GM18499 (cell line): ENCODE measurements around the gene IGLL5.
"Not testable (repeated sequence)": the region's sequence is repeated elsewhere in the genome, so short reads cannot be mapped to it uniquely, and the experiment has no call there.

Experiments used
- ATAC-seq: cut with Tn5 transposase; IDR thresholded peaks from one replicate; pipeline ENCODE4 v1.9.1; 2021; ENCODE audit warnings: moderate number of reproducible peaks; ENCODE audit not compliant: insufficient read depth, unreplicated experiment

Gene IGLL5

GRCh38 chr22:22912135-22912987, 24.7 kb downstream of the IGLL5 start:
- no peak for ATAC-seq

DNA sequence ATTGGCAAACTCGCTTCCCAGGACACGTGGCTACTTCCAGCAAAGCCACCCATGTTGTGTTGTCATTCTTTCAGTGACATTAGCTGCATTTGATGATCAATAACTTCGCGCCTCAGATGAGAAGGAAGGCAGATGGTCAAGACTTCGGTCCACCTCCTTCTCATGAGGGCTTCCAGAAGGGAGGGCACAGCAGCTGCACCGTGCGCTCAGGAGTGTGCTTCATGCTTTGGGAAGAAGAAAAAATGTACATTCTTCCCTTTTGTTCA, 25.3 kb downstream of the IGLL5 start:
- no peak for ATAC-seq

DNA sequence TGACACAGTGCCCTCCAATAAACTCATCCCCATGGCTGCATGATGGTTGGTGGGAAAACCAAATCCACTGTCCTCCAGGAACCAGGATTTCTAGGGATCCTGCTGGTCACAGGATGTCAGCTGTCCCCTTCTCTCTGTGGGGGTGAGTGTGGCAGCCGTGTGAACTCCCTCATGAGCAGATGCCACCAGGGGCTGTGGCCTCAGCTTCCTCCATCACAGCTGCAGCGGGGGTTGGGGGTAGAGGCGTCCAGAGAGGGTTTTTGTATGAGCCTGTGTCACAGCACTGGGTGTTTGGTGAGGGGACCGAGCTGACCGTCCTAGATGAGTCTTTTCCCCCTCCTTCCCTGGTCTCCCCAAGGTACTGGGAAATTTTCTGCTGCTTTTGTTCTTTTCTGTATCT, 26.4 kb downstream of the IGLL5 start:
- no peak for ATAC-seq

GRCh38 chr22:22914726-22915669, 27.4 kb downstream of the IGLL5 start:
- no peak for ATAC-seq

DNA sequence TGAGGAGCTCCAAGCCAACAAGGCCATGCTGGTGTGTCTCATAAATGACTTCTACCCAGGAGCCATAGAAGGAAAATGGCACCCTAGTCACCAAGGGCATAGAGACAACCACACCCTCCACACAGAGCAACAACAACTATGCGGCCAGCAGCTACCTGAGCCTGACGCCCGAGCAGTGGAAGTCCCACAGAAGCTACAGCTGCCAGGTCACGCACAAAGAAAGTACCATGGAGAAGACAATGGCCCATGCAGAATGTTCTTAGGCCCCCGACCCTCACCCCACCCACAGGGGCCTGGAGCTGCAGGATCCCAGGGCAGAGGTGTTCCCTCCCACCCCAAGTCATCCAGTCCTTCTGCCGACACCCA, 28.0 kb downstream of the IGLL5 start:
- no peak for ATAC-seq

GRCh38 chr22:22916215-22916951, 28.8 kb downstream of the IGLL5 start:
- ATAC-seq, result no peak

DNA sequence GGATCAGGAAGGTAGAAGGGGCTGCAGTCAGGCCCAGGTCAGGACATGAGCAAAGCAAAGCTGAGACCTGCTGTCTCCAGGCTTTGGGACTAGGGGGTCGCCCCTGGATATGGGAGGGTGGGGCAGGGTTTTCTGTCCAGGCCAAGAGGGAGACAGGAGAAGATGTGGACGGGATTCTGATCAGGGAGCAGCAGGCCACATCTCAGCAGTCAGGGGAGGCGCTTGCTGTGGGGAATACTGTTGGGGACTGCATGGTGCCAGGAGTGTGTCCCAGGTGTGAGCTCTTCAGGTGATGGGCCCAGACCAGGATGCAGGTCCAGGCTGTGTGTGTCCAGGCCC, 29.3 kb downstream of the IGLL5 start:
- no peak for ATAC-seq

- no peak for ATAC-seq
Measured at GRCh38 chr22:22917377-22917776, 29.8 kb downstream of the IGLL5 start.

- no peak for ATAC-seq
Measured at GRCh38 chr22:22918297-22918965, 30.8 kb downstream of the IGLL5 start.

- ATAC-seq, result no peak
Measured at GRCh38 chr22:22919041-22919440, 31.4 kb downstream of the IGLL5 start.

GRCh38 chr22:22920104-22920654, 32.6 kb downstream of the IGLL5 start:
- ATAC-seq, result no peak

GRCh38 chr22:22920910-22921550, 33.4 kb downstream of the IGLL5 start:
- no peak for ATAC-seq

GRCh38 chr22:22921575-22921974, 34.0 kb downstream of the IGLL5 start:
- ATAC-seq, result no peak

DNA sequence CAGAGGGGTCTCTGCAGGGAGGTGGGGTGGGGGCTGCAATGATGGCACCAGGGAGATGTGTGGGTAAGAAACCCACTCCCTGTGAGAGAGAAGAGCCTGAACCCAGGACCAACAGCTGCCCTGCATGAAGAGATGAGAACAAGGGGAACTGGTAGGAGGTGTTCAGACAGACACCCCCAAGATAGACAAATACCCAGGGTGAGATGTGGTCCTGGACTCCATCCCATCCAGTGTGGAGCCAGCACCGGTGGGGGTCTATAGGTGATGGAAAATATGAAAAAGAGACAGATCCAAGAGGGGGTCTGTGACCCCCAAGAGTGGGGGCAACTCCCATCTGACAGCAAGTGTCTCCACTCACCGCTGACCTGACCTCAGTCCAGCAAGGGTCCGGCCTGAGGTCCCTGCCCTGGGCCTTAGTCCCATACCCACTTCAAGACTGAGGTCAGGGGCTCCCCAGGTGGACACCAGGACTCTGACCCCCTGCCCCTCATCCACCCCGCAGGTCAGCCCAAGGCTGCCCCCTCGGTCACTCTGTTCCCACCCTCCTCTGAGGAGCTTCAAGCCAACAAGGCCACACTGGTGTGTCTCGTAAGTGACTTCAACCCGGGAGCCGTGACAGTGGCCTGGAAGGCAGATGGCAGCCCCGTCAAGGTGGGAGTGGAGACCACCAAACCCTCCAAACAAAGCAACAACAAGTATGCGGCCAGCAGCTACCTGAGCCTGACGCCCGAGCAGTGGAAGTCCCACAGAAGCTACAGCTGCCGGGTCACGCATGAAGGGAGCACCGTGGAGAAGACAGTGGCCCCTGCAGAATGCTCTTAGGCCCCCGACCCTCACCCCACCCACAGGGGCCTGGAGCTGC, 34.7 kb downstream of the IGLL5 start:
- not testable (repeated sequence) for ATAC-seq

- no peak for ATAC-seq
Measured at GRCh38 chr22:22922954-22923319, 35.3 kb downstream of the IGLL5 start.

GRCh38 chr22:22923379-22923778, 35.8 kb downstream of the IGLL5 start:
- no peak for ATAC-seq

DNA sequence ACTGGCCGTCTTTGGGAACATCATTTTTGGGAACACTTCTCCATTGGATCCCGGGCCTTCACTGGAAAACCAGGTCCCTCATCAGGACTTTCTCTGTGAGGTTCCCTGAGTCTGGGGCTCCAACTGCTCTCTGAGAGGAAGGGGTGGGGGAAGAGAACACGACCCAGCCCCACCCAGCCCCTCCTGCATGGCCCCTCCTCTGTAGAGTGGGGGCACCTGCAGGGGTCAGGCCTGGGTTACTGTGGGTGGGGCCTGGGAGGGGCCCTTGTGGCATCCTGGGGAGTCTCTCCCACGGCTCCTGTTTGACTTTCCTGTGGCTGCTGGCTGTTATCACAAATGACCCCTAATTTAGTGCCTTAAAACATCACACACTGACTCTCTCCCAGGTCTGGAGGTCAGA, 36.3 kb downstream of the IGLL5 start:
- no peak for ATAC-seq

DNA sequence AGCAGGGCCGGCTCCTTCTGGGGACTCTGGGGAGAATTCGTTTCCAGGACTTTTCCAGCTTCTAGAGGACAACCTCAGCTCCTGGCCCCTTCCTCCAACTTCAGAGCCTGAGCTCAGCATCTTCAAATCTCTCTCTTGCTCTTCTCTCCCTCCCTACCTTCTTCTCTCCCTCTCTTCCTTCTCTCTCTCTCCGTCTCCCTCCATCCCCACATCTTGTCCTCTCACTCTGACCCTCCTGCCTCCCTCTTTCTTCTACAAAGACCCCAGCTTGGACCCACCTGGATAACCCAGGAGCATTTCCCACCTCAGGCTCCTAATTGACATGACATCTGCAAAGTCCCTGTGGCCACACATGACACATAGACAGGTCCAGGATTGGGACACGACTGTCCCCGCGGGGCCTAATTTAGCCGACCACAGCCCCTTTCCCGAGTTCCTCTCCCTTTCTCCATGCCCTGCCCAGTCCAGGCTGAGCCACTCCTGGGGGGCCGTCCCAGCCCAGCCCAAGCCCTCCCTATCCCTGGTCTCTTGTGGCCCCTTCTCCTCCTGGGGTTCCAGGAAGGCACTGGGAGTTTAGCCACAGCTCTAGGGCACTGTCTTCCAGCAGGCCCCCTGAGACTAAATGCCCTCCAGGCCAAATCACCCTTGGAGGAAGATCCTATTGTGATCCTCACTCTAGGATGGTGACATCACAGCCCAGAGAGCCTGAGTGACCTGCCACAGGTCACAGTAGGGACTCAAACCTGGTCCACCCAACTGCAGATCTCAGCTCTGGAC, 36.9 kb downstream of the IGLL5 start:
- ATAC-seq, result no peak
